Caco-2 (cell line): ENCODE results near the gene PEX13. TPM values are rescaled to one million over a fixed set of nuclear protein-coding genes. Genes with fewer than 3 reads are reported as not detected.

Source experiments
- BruUV-seq: library from RNA; stranded (reverse); fragments of 400-500 nt; replicated peaks from 2 replicates; lab custom pipeline; 2021; lab: Mats Ljungman, UMichigan
- CTCF ChIA-PET: fragments of 300-600 bp; sonication (Branson Sonifier 250); formaldehyde crosslinking; loops from one replicate; lab custom pipeline; 2022; ENCODE audit warnings: antibody characterized with exemption; lab: Charles Lee
- POLR2A ChIA-PET: fragments of 300-600 bp; sonication (Branson Sonifier 250); formaldehyde crosslinking; loops from one replicate; lab custom pipeline; 2022; ENCODE audit warnings: antibody characterized with exemption; lab: Charles Lee
- DNase-seq, 2 experiments: peaks; one replicate each; pipeline versions ENCODE4 v3.0.0 to v3.0.0-alpha.2; 2020 to 2022
- H3K27me3 ChIP-seq: replicated peaks from 2 replicates; pipeline ENCODE4 v1.6.0; 2011; ENCODE audit warnings: low read length; ENCODE audit not compliant: control insufficient read depth, insufficient read depth
- H3K36me3 ChIP-seq: 2 replicates; pipeline ENCODE4 v1.5.1; 2011; ENCODE audit warnings: low read length; ENCODE audit not compliant: control insufficient read depth, insufficient read depth
- H3K4me1 ChIP-seq: fragments of 250-450 bp; sonication (Bioruptor Pico); 2 replicates; pipeline ENCODE4 v1.5.1; 2020; ENCODE audit warnings: mild to moderate bottlenecking
- H3K4me3 ChIP-seq: 2 replicates; pipeline ENCODE4 v1.5.1; 2011; ENCODE audit warnings: low read depth, mild to moderate bottlenecking, control low read depth, low read length
- H3K9me3 ChIP-seq: fragments of 250-450 bp; sonication (Bioruptor Pico); 2 replicates; pipeline ENCODE4 v1.5.1; 2020; ENCODE audit warnings: mild to moderate bottlenecking, moderate library complexity
- H3K27ac Mint-ChIP-seq: one replicate; pipeline ENCODE4 v1.8.0; 2022; ENCODE audit warnings: mixed read lengths; ENCODE audit not compliant: unreplicated experiment
- H3K27me3 Mint-ChIP-seq: one replicate; pipeline ENCODE4 v1.8.0; 2022; ENCODE audit warnings: mixed read lengths; ENCODE audit not compliant: insufficient read depth, unreplicated experiment
- H3K36me3 Mint-ChIP-seq: one replicate; pipeline ENCODE4 v1.8.0; 2022; ENCODE audit warnings: mild to moderate bottlenecking, mixed read lengths; ENCODE audit not compliant: insufficient read depth, unreplicated experiment
- H3K4me1 Mint-ChIP-seq: one replicate; pipeline ENCODE4 v1.8.0; 2022; ENCODE audit warnings: low read depth, mixed read lengths; ENCODE audit not compliant: unreplicated experiment
- H3K4me3 Mint-ChIP-seq: one replicate; pipeline ENCODE4 v1.8.0; 2022; ENCODE audit warnings: mild to moderate bottlenecking, moderate library complexity, mixed read lengths; ENCODE audit not compliant: unreplicated experiment
- H3K9me3 Mint-ChIP-seq: one replicate; pipeline ENCODE4 v1.8.0; 2022; ENCODE audit warnings: mixed read lengths; ENCODE audit not compliant: unreplicated experiment
- CTCF ChIP-seq, 2 experiments: fragments of 200-600 bp in 1 of 2; IDR thresholded peaks; 1 replicate in 1 of 2; 2 replicates in 1 of 2; pipeline versions ENCODE4 v1.5.1 to v1.8.0; 2011 to 2022; ENCODE audit warnings: antibody characterized with exemption in 1 of 2, control low read depth in 1 of 2, inconsistent platforms in 1 of 2, low read depth in 1 of 2, low read length in 1 of 2, mild to moderate bottlenecking in 1 of 2, moderate library complexity in 1 of 2; ENCODE audit not compliant: insufficient read depth in 1 of 2, severe bottlenecking in 1 of 2, unreplicated experiment in 1 of 2
- intact Hi-C: fragments of 100-400 bp; cut with micrococcal nuclease; formaldehyde crosslinking; loops from one replicate; pipeline ENCODE4 v1.10.0; 2022; ENCODE audit not compliant: unreplicated experiment
- total RNA-seq: library from RNA; stranded (reverse); gene quantifications from 2 replicates; pipeline ENCODE4 v1.2.3, GENCODE V29; 2022

PEX13 gene
- total RNA-seq, 1 experiment from 2014 or later: 37.4 TPM

GRCh38 chr2:60991644-60992043 lies 25.9 kb upstream of the PEX13 start:
- no peak for TF ChIP-seq CTCF (IDR thresholded peaks at IDR 0.05; ENCODE audit: insufficient read depth in 1 of 2, low read depth in 1 of 2, low read length in 1 of 2, severe bottlenecking in 1 of 2, unreplicated experiment in 1 of 2)
- no TSS peak for BruUV-seq
- Histone ChIP-seq H3K9me3 (peaks cover 20% of the 10 kb centered on the region), H3K36me3 (no peaks in the 10 kb centered on the region), H3K4me3 (no peak overlapping the region), H3K27me3 (no peaks in the 10 kb centered on the region), H3K4me1 (no peaks in the 10 kb centered on the region)
- Mint-ChIP-seq H3K9me3 (no peaks in the 10 kb centered on the region), H3K4me3 (no peak overlapping the region), H3K36me3 (peaks cover 6% of the 10 kb centered on the region), H3K27ac (no peak overlapping the region), H3K27me3 (no peaks in the 10 kb centered on the region), H3K4me1 (no peaks in the 10 kb centered on the region)
- intact Hi-C loops: no loop called here
- DNase-seq: no peak
- ChIA-PET CTCF (no interaction called here), POLR2A (no interaction called here)

DNA sequence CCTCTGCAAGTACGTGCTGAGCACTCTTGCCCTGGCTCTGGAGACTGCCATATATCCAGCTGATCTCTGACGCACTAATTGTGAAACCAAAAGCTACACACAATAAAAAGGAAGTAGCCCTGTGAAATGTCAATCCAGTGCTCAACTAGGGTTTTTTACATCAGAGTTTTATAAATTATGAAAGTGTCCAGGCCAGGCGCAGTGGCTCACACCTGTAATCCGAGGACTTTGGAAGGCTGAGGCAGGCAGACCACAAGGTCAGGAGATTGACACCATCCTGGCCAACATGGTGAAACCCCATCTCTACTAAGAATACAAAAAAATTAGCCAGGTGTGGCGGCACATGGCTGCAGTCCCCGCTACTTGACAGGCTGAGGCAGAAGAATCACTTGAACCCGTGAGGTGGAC lies 24.5 kb upstream of the PEX13 start:
- H3K9me3 Mint-ChIP-seq: no peaks in the 10 kb centered on the region
- peaks cover 20% of the 10 kb centered on the region for H3K9me3 ChIP-seq
- peaks cover 6% of the 10 kb centered on the region for H3K36me3 Mint-ChIP-seq
- ChIA-PET POLR2A (no interaction called here), CTCF (no interaction called here)
- no TSS peak for BruUV-seq
- no peak overlapping the region for H3K4me3 ChIP-seq
- no peaks in the 10 kb centered on the region for H3K27me3 ChIP-seq
- intact Hi-C loops: no loop called here
- TF ChIP-seq CTCF (IDR thresholded peaks at IDR 0.05; ENCODE audit: insufficient read depth in 1 of 2, low read depth in 1 of 2, low read length in 1 of 2, severe bottlenecking in 1 of 2, unreplicated experiment in 1 of 2): no peak
- H3K36me3 ChIP-seq: no peaks in the 10 kb centered on the region
- no peaks in the 10 kb centered on the region for H3K4me1 ChIP-seq
- no peak for DNase-seq
- no peak overlapping the region for H3K4me3 Mint-ChIP-seq
- no peaks in the 10 kb centered on the region for H3K27me3 Mint-ChIP-seq
- no peaks in the 10 kb centered on the region for H3K4me1 Mint-ChIP-seq
- no peak overlapping the region for H3K27ac Mint-ChIP-seq

GRCh38 chr2:60994131-60994530 lies 23.4 kb upstream of the PEX13 start:
- Histone ChIP-seq H3K36me3 (no peaks in the 10 kb centered on the region), H3K27me3 (no peaks in the 10 kb centered on the region), H3K4me1 (no peaks in the 10 kb centered on the region), H3K4me3 (no peak overlapping the region), H3K9me3 (peaks cover 20% of the 10 kb centered on the region)
- CTCF ChIA-PET: no interaction called here
- intact Hi-C loops: no loop called here
- H3K27ac Mint-ChIP-seq: no peak overlapping the region
- H3K4me3 Mint-ChIP-seq: no peak overlapping the region
- peaks cover 6% of the 10 kb centered on the region for H3K36me3 Mint-ChIP-seq
- BruUV-seq: no TSS peak
- POLR2A ChIA-PET: no interaction called here
- no peaks in the 10 kb centered on the region for H3K27me3 Mint-ChIP-seq
- H3K4me1 Mint-ChIP-seq: no peaks in the 10 kb centered on the region
- no peaks in the 10 kb centered on the region for H3K9me3 Mint-ChIP-seq
- no peak for TF ChIP-seq CTCF (IDR thresholded peaks at IDR 0.05; ENCODE audit: insufficient read depth in 1 of 2, low read depth in 1 of 2, low read length in 1 of 2, severe bottlenecking in 1 of 2, unreplicated experiment in 1 of 2)
- no peak for DNase-seq
